ENCODE results near the gene IGSF23. TPM values are rescaled to one million over a fixed set of nuclear protein-coding genes. Genes with fewer than 3 reads are reported as not detected.
"Not testable (repeated sequence)": the region's sequence is repeated elsewhere in the genome, so short reads cannot be mapped to it uniquely, and the experiment has no call there.

The IGSF23 gene
- total RNA-seq, 2 donors from 2014 or later: not detected

DNA sequence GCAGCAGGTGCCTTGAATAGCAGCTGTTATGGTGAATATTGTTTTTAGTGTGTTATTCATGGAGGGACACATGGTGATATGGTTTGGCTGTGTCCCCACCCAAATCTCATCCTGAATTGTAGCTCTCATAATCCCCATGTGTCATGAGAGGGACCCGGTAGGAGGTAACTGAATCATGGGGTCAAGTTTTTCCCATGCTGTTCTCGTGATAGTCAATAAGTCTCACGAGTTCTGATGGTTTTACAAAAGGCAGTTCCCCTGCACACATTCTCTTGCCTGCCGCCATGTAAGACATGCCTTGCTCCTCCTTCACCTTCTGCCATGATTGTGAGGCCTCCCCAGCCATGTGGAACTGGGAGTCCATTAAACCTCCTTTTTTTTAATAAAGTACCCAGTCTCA is 12.3 kb downstream of the IGSF23 start:
- not testable (repeated sequence) for DNase-seq; H3K4me1 Mint-ChIP-seq (ENCODE audit: low read depth); H3K4me3 Mint-ChIP-seq; H3K36me3 Mint-ChIP-seq (ENCODE audit: insufficient read depth in 2 of 2); H3K27ac Mint-ChIP-seq; H3K9me3 Mint-ChIP-seq; ATAC-seq (replicated peaks in 1 of 2)
- H3K27me3 Mint-ChIP-seq (ENCODE audit: low read depth): peaks cover 16% of the 10 kb centered on the region

DNA sequence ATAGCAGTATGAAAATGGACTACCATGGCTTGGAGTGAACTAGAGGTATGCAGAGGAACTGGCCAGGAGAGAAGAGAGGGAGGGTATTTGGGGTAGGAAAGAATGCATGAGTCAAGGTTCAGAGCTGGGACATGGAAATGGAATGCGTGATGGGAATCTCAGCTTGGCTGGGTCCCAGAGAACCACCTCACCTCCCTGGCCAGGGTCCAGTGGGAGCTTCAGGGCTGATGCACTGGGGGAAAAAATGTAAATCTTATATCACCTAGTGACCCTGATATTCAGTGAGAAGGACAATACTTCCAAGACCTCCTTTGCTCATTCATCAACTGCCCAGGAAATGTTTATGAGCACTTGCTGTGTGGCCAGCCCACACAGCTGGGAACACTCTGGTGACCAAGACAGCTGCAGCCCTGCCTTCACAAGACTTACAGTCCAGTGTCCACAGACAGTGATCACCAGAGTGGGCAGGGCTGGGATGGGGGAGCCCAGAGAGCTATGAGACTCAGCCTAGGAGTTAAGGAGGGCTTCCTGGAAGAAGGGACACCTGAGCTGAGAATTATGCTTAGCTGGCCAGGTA is 12.8 kb downstream of the IGSF23 start:
- Mint-ChIP-seq H3K36me3 (ENCODE audit: insufficient read depth in 2 of 2) (no peaks in the 10 kb centered on the region), H3K4me3 (no peak overlapping the region)
- no peak for ATAC-seq (replicated peaks in 1 of 2)

DNA sequence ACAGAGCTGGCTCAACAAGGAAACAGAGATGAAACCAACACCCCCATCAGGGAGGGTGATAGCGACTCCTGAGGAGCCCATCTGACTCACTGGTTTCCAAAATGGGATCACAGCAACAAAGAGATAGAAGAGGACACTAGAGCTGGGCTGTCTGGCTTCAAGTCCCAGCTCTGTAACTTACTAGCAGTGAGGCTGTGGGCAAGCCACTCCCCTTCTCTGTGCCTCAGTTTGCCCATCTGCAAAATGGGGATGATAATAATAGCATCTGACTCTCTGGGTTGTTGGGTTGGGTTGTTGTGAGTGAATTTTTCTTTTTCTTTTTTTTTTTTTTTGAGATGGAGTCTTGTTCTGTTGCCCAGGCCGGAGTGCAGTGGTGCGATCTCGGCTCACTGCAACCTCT is 14.3 kb downstream of the IGSF23 start:
- no peaks in the 10 kb centered on the region for H3K4me1 Mint-ChIP-seq (ENCODE audit: low read depth)
- no peak overlapping the region for H3K4me3 Mint-ChIP-seq
- no peak for DNase-seq
- H3K27ac Mint-ChIP-seq: no peak overlapping the region
- no peaks in the 10 kb centered on the region for H3K36me3 Mint-ChIP-seq (ENCODE audit: insufficient read depth in 2 of 2)
- peaks cover 0 to 3% of the 10 kb centered on the region in 2 donors for H3K9me3 Mint-ChIP-seq
- no peak for ATAC-seq (replicated peaks in 1 of 2)
- H3K27me3 Mint-ChIP-seq (ENCODE audit: low read depth): peaks cover 18% of the 10 kb centered on the region

More for the DNA sequence above, 12.8 kb downstream of the IGSF23 start:
- Mint-ChIP-seq H3K4me1 (ENCODE audit: low read depth) (no peaks in the 10 kb centered on the region), H3K27ac (no peak overlapping the region), H3K9me3 (peaks cover 0 to 3% of the 10 kb centered on the region in 2 donors), H3K27me3 (ENCODE audit: low read depth) (peaks cover 18% of the 10 kb centered on the region)
- no peak for DNase-seq

DNA sequence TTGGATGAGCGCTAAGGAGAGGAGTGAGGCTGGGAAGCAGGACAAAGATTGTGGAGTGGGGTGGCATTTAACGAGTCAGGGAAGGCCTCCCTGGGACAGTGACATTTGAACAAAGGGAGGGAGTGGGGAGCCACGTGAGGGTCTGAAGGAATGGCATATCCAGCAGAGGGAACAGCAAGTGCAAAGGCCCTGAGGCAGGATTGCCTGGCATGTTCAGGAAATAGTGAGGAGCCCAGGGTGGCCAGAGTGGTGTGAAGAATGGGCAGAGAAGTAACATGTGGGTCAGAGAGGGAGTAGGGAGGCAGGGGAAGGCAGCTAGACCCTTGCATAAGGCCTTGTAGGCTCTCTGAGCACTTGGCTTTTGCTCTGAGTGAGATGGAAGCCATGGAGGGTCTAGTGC is 15.4 kb downstream of the IGSF23 start:
- Mint-ChIP-seq H3K27ac (no peak overlapping the region), H3K4me3 (no peak overlapping the region), H3K9me3 (peaks cover 0 to 3% of the 10 kb centered on the region in 2 donors), H3K36me3 (ENCODE audit: insufficient read depth in 2 of 2) (no peaks in the 10 kb centered on the region), H3K27me3 (ENCODE audit: low read depth) (peaks cover 23% of the 10 kb centered on the region), H3K4me1 (ENCODE audit: low read depth) (no peaks in the 10 kb centered on the region)
- DNase-seq: no peak
- ATAC-seq (replicated peaks in 1 of 2): no peak

DNA sequence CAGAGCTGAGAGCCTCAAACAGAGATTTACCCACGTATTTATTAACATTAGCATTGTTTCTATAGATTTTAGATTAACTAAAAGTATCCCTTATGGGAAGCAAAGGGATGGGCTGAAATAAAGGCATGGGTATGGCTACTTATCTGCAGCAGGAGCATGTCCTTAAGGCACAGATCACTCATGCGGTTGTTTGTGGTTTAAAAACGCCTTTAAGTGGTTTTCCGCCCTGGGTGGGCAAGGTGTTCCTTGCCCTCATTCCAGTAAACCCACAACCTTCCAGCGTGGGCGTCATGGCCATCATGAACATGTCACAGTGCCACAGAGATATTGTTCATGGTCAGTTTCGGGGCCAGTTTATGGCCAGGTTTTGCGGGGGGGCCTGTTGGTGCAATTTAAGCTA is 18.2 kb downstream of the IGSF23 start:
- not testable (repeated sequence) for H3K27ac Mint-ChIP-seq; H3K9me3 Mint-ChIP-seq; H3K36me3 Mint-ChIP-seq (ENCODE audit: insufficient read depth in 2 of 2); ATAC-seq (replicated peaks in 1 of 2); H3K4me1 Mint-ChIP-seq (ENCODE audit: low read depth); H3K4me3 Mint-ChIP-seq; DNase-seq
- peaks cover 36% of the 10 kb centered on the region for H3K27me3 Mint-ChIP-seq (ENCODE audit: low read depth)

DNA sequence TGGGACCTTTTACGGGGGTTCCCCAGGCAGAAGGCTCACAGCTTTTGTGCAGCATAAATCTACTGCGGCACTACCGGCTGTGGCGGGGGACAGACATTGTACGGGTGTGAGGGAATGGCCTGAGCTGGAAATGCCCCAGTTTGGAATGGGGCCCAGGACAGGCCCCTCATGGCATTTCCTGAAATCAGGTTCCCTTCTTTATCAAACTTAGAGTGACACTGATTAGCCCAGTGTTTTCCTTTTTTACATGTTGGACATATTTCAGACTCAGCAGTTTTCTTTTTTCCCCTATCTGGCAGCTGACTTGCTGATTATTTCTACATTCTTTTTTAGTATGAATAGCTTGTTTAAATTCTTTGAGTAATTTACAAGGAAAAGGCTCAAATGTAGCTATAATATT is 20.7 kb downstream of the IGSF23 start:
- peaks cover 33% of the 10 kb centered on the region for H3K27me3 Mint-ChIP-seq (ENCODE audit: low read depth)
- not testable (repeated sequence) for H3K27ac Mint-ChIP-seq; H3K9me3 Mint-ChIP-seq; DNase-seq; ATAC-seq (replicated peaks in 1 of 2); H3K36me3 Mint-ChIP-seq (ENCODE audit: insufficient read depth in 2 of 2); H3K4me1 Mint-ChIP-seq (ENCODE audit: low read depth); H3K4me3 Mint-ChIP-seq

DNA sequence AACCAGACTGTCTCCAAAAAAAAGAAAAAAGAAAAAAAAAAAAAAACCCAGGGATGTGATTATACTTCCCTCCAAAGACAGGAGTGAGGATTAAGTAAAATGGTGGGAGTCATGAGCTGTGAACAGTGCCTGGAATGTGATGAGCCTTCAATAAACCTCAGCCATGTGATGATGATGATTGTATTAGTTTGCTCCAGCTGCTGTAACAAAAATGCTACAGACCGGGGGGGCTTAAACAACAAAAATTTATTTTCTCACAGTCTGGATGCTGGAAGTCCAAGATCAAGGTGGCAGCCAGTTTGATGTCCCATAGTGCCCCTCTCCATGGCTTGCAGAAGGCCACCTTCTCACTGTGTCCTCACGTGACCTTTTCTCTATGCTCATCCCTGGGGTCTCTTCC is 21.4 kb downstream of the IGSF23 start:
- ATAC-seq (replicated peaks in 1 of 2): no peak
- no peak for DNase-seq
- H3K9me3 Mint-ChIP-seq: no peaks in the 10 kb centered on the region
- no peak overlapping the region for H3K27ac Mint-ChIP-seq
- H3K4me3 Mint-ChIP-seq: no peak overlapping the region
- peaks cover 33% of the 10 kb centered on the region for H3K27me3 Mint-ChIP-seq (ENCODE audit: low read depth)
- H3K36me3 Mint-ChIP-seq (ENCODE audit: insufficient read depth in 2 of 2): no peaks in the 10 kb centered on the region
- no peaks in the 10 kb centered on the region for H3K4me1 Mint-ChIP-seq (ENCODE audit: low read depth)

DNA sequence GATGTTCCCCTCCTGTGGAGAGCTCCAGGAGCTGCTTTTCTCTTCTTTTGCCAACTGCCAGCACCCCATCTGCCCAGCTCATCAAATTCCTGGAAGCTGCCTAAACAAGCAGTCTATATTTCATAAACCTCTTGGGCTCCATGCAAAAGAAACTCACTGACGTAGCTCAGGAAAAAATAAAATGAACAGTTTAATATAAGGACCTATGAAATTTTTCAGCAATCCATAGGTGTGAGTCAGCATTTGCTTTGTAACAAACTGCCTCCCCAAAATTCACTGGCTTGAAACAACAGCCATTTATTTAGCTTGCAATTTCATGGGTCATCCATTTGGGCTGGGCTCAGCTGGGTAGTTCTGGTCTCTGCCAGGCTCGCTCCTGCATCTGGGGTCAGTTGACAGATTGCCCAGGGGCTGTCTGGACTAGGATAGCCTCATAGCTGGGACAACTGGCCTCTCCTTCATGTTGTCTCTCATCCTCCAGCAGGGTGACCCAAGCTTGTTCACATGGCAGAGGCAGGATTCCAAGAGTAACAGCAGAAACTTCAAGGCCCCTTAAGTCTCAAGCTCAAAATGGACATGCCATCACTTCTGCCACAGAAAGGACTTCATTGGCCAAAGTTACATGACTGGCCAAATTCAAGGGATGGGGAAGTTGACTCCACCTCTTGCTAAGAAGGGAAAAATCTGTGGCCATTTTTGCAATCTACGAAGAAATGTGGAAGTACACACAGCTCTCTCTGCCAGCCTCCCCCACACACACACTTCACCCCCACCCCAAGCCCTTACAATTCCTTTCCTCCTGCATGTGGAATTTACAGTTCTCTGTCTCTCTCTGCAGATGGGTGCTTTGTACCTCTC is 22.4 kb downstream of the IGSF23 start:
- Mint-ChIP-seq H3K27ac (no peak overlapping the region), H3K9me3 (no peaks in the 10 kb centered on the region), H3K4me3 (no peak overlapping the region), H3K4me1 (ENCODE audit: low read depth) (no peaks in the 10 kb centered on the region), H3K27me3 (ENCODE audit: low read depth) (peaks cover 26% of the 10 kb centered on the region), H3K36me3 (ENCODE audit: insufficient read depth in 2 of 2) (no peaks in the 10 kb centered on the region)
- DNase-seq (no peak), ATAC-seq (replicated peaks in 1 of 2) (no peak)

DNA sequence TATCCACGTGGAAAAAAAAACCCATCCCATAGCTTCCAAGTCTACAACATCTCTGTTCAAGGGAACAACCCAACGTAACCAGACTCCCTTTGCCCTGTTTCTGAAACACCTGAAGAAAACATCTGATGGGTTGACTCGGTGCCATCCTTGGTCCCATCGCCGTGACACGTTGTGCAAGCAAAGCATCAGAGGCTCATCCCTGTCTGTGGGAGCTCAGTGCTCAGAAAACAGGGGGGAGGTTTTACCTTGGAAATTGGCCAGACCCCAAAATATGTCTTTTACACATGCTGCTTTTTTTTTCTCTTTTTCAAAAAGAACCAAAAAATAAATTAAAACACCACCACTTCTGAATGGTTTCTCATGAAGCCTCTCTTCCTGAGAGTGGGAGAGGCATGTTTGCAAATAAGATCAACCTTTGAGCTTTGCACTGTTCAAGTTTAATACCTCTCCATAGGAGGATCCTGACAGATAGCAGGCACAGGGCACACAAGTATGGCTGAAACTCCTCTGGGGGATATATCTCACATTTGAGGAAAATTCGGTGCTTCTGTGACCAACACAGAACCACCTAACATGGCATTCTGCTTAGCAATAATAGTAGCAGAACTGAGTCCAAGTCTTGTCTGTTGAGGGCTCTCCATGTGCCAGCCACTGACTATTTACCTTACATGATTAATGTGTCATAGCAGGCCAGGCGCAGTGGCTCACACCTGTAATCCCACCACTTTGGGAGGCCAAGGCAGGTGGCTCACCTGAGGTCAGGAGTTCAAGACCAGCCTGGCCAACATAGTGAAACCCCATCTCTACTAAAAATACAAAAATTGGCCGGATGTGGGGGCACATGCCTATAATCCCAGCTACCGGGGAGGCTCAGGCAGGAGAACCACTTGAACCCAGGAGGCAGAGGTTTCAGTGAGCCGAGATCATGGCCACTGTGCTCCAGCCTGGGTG is 23.4 kb downstream of the IGSF23 start:
- ATAC-seq (replicated peaks in 1 of 2) (no peak), DNase-seq (no peak)
- no peaks in the 10 kb centered on the region for H3K9me3 Mint-ChIP-seq
- no peak overlapping the region for H3K4me3 Mint-ChIP-seq
- peaks cover 34% of the 10 kb centered on the region for H3K27me3 Mint-ChIP-seq (ENCODE audit: low read depth)
- no peaks in the 10 kb centered on the region for H3K36me3 Mint-ChIP-seq (ENCODE audit: insufficient read depth in 2 of 2)
- H3K27ac Mint-ChIP-seq: no peak overlapping the region
- H3K4me1 Mint-ChIP-seq (ENCODE audit: low read depth): no peaks in the 10 kb centered on the region

DNA sequence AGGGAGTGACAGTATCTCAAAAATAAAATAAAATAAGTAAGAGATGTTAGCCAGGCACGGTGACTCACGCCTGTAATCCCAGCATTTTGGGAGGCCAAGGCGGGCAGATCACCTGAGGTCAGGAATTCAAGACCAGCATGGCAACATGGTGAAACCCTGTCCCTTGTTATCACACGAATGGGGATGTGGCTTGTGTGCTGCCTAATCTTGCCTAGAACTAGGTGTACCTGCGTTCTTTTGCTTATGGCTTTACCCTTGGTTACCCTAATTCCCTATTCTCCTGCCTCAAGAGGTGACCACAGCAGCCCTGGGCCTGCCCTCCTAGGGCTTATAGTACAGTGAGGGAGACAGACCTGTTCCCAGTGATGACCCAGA is 24.0 kb downstream of the IGSF23 start:
- H3K4me3 Mint-ChIP-seq: no peak overlapping the region
- DNase-seq (no peak), ATAC-seq (replicated peaks in 1 of 2) (no peak)
- no peaks in the 10 kb centered on the region for H3K9me3 Mint-ChIP-seq
- H3K27ac Mint-ChIP-seq: no peak overlapping the region
- no peaks in the 10 kb centered on the region for H3K36me3 Mint-ChIP-seq (ENCODE audit: insufficient read depth in 2 of 2)
- peaks cover 34% of the 10 kb centered on the region for H3K27me3 Mint-ChIP-seq (ENCODE audit: low read depth)
- H3K4me1 Mint-ChIP-seq (ENCODE audit: low read depth): no peaks in the 10 kb centered on the region

DNA sequence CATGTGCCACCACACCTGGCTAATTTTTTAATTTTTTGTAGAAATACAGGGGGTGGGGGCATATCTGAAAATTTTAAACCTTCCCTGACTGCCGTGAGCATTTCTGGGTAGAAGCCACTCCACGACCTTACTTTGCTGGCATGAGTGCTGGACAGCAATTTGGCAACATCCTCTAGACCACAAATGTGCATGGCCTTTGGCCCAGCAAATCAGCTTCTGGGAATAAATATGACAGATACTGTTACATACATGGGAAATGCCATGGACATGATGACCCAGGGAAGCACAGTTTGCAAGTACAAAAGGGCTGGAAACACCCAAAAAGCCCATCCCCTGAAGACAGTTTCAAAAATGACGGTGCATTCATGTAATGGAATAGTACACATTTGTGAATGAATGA is 27.2 kb downstream of the IGSF23 start:
- Mint-ChIP-seq H3K9me3 (no peaks in the 10 kb centered on the region), H3K27ac (no peak overlapping the region), H3K4me3 (no peak overlapping the region), H3K27me3 (ENCODE audit: low read depth) (peaks cover 20% of the 10 kb centered on the region), H3K4me1 (ENCODE audit: low read depth) (peaks cover 8% of the 10 kb centered on the region), H3K36me3 (ENCODE audit: insufficient read depth in 2 of 2) (peaks cover 0 to 2% of the 10 kb centered on the region in 2 donors)
- DNase-seq (no peak), ATAC-seq (replicated peaks in 1 of 2) (no peak)

DNA sequence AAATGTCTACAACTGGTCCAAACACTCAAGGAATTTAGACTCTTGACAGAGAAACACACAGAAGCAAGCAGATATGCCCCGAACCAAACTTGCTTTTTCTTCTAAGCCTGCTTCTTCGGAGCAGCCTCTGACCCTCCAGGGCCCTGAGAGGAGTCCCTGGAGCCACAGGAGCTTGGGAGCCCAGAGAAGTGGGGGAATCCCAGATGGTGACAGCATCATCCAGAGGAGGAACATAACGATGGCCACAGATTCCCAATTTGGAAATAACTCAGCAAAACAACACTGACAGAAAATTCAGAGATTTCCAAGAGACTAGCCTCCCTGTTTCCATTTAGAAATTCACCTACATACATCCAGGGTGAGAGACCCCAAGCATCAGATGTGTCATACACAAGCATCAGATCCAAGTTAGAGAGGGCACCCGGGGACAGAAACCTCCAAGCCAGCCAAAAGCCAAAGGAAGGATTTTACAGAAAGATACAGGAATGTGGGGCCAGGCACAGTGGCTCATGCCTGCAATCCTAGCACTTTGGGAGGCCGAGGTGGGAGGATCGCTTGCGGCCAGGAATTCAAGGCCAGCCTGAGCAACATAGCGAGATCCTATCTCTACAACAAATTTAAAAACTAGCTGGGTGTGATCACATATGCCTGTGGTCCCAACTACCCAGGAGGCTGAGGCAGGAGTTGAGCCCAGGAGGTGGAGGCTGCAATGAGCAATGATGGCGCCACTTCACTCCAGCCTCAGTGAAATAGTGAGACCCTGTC is 28.3 kb downstream of the IGSF23 start:
- ATAC-seq (replicated peaks in 1 of 2): no peak
- H3K4me1 Mint-ChIP-seq (ENCODE audit: low read depth): peaks cover 8% of the 10 kb centered on the region
- no peak for DNase-seq
- peaks cover 0 to 2% of the 10 kb centered on the region in 2 donors for H3K36me3 Mint-ChIP-seq (ENCODE audit: insufficient read depth in 2 of 2)
- no peaks in the 10 kb centered on the region for H3K9me3 Mint-ChIP-seq
- peaks cover 9% of the 10 kb centered on the region for H3K27me3 Mint-ChIP-seq (ENCODE audit: low read depth)
- H3K4me3 Mint-ChIP-seq: no peak overlapping the region
- H3K27ac Mint-ChIP-seq: no peak overlapping the region
